ENCODE measurements around the gene AMZ2.

The AMZ2 gene

GRCh38 chr17:68293490-68294195 is 45.8 kb downstream of the AMZ2 start:
- no peak for DNase-seq

GRCh38 chr17:68294196-68294555 is 46.3 kb downstream of the AMZ2 start:
- no peak for DNase-seq

- no peak for DNase-seq
These were observed 46.8 kb downstream of the AMZ2 start for GRCh38 chr17:68294617-68295016.

GRCh38 chr17:68295086-68295485 is 47.2 kb downstream of the AMZ2 start:
- DNase-seq = peak; percentile 80

- peak; percentile 78 for DNase-seq
These were observed 48.7 kb downstream of the AMZ2 start for GRCh38 chr17:68296217-68297191.

GRCh38 chr17:68297195-68297594 is 49.4 kb downstream of the AMZ2 start:
- no peak for DNase-seq

GRCh38 chr17:68298601-68299000 is 50.8 kb downstream of the AMZ2 start:
- DNase-seq = no peak

- DNase-seq = no peak
These were observed 52.0 kb downstream of the AMZ2 start for GRCh38 chr17:68299817-68300216.

- no peak for DNase-seq
These were observed 53.7 kb downstream of the AMZ2 start for GRCh38 chr17:68301438-68301959.

- DNase-seq = no peak
These were observed 54.3 kb downstream of the AMZ2 start for GRCh38 chr17:68302066-68302564.

GRCh38 chr17:68302666-68303065 is 54.8 kb downstream of the AMZ2 start:
- DNase-seq = no peak

- DNase-seq = no peak
These were observed 56.9 kb downstream of the AMZ2 start for GRCh38 chr17:68304706-68305105.

GRCh38 chr17:68305142-68305541 is 57.3 kb downstream of the AMZ2 start:
- DNase-seq = no peak

Measured in activated effector memory CD4-positive, alpha-beta T cell treated with anti-CD3 and anti-CD28 coated beads, Interleukin-2, amount 50 U/mL, for 16 hours (primary cell).